ENCODE data around the gene SLC24A4.

The SLC24A4 gene

DNA sequence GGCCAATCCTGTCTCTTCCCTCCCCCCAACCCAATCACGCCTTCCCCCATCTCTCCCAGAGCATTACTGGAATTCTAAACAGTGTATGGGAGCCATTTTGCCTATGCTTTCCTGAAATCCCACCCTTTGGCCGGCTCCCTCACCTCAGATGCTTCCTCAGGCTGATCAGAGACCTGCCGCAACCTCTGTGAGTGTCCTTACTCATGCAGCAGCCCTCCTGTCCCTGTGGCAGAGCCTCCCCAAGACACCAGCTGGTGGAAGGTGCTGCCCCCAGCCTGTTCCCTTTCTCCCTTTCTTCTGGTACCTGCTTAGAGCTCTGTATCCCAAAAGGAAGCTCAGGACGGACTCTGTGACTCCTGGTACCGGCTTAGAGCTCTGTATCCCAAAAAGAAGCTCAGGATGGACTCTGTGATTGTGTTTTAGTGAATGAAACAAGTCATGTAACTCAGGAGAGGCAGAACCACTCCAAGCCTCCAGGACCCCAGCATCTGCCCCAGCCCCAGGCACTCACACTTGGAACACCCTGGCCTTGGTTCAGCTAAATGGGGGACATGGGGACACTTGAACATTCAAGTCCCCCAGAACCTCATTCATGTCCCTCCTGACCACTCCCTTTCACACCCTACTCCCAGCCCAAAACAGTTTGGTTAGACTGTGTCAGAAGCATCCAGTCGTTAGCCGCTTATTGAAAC, 161.3 kb downstream of the SLC24A4 start:
- no peak for DNase-seq

DNA sequence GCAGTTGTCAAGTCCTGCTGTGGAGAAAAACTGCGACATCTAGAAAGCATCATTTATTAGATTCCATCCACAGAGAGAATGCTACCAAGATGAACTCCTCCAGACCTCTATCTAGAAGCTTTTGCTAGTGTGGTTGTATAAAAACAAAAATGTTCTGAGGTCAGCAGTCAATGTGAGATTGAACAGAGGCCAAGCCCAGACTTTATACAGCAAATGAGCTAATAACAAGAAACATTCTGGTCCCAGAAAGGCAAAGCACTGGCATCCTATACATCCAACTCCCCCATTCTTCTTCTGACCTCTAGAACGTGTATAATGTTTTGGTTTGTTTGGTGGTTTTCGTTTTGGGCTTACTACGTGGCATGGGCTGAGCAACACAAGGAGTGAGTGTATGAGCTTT, 163.9 kb downstream of the SLC24A4 start:
- DNase-seq, result no peak

DNA sequence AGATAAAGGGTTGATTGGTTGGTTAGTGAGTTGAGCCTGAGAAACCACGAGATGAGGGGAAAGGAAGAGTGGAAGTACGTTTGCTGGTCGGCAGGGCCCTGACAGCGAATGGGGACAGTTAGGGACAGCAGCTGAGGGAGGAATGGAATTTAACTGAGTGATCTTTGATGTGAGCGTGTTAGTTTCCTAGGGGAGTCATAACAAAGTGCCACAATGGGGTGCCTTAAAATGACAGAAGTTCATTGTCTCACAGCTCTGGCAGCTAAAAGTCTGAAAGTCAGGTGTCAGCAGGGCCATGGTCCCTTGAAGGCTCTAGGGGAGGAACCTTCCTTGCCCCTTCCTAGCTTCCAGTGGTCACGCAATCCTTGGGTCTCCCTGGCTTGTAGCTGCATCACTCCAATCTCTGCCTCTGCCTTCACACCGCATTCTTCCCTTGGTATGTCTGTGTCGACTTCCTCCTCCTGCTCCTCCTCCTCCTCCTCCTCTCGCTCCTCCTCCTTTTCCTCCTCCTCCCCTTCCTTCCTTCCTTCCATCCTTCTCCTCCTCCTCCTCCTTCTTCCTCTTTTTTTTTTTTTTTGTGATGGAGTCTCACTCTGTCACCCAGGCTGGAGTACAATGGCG, 164.7 kb downstream of the SLC24A4 start:
- DNase-seq, result no peak

DNA sequence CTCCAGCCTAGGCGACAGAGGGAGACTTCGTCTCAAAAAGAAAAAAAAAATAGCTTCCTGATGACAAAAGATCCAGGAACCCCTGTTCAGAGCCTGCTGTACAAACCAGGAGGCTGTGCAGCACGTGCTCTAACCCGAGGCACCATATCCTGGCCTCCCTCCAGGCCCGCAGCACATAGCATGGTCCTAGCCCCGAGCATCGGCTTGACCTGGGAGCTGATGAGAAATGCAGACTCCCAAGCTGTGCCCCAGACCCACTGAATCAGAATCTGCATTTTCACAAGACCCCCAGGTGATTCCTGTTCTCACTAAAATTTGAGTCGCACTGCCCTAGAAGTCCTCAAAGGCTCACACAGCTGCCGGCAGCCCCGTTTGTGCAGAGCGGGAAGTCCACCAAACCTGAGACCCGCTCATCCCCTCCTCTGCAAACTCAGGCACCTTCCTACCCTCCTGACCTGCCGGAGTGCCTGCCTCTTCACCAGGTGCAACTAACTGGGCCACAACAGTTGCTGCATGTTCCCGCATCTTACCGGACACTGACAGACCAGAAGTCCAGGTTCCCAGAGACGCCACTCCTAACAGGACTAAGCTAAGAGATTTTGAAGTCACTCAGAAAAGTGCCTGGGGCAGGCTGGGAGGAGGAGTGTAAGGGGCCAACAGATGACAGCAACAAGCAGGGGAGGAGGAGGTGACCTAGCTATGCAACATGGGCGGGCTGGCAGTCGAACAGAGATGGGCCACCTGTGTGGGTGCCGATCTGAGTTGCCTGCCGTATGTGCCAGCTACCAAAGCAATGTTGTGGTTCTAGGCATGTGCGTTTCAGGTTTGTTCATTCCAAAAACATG, 166.7 kb downstream of the SLC24A4 start:
- no peak for DNase-seq

DNA sequence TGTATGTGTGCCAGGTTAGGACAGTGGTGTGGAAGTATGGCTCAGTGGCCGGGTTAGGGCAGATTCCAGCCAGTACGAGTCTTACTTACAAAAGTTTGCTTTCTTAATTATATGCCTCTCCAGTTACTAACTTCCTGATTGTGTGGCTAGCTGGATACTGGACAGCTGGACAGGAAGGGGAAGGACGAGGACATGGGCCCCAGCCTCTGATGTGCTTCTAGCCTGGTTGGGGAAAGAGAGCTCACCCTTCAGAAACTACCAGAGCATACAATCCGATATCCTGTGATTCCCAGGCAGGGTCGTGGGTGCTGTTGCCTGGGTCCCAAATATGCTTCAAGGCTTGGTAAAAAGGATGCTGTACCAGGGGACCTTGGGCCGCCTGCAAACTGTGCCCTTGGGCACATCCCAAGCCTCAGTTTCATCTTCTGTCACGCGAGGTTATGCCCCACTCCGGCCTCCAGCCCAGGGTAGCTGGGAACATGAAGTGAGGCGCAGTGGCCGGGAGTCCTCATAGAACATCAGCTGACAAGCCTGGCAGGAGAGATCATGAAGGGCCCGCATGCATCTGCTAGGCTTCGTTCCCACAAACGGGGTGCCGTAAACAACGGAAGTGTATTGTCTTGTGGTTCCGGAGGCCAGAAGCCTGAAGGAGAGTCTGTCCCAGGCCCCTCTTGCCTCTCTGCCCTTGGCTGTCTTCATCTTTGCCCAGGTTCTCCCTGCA, 167.4 kb downstream of the SLC24A4 start:
- DNase-seq, result no peak

DNA sequence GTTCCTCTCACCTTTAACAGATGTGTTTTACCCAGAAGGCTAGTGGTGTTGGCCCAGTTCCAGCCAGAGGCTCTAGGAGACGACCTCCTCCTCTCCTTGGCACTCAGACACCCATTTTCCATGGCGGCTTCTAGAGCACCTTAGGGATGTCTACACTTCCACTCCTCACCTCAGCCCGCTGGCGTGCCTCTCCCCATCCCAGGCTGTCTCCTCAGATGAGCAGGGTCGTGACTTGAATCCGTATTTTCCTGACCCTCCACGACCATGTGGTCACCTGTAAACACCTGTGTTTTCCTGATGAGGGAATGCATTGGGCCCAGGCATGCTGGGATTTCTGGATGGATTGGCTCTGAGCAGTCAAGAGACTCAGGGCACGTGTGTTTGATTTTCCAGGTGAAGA, 168.8 kb downstream of the SLC24A4 start:
- DNase-seq, result no peak

DNA sequence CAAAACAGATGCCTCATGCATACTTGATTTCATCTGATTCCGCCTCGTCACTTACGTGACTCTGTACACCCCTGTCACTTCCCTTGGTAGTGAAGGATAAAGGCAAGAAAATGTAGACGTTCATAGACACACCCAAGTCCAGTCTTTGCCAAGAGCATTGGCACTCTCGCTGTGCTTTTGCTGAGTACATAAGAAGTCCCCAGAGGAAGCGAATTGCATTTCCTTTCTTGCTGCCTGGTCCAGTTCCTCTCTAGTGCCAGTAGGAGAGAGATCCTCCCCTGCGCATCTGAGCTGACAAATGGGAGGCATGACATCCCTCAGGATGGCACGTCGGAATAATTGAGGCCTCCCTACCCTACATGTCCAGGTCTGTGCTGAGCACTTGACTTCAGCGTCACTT, 169.3 kb downstream of the SLC24A4 start:
- DNase-seq, result no peak

DNA sequence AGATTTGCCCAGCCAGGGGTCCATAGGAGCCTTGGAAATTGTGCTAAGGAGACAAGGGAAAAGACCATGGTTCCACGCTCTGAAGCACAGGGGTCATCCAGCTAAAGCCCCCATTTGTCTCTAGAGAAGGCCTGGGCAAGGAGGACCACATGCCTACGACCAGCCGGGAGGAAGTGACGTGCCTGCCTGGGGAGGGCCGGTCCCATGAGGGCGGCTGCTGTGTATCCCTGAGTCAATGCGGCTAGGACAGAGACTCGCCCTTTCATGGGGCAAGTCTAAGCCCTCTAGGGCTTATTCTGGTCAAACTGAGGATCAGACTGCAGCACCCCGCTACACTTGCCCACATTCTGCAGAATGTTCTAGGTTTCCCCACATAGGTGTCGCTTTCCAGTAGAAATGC, 170.1 kb downstream of the SLC24A4 start:
- DNase-seq, result no peak

DNA sequence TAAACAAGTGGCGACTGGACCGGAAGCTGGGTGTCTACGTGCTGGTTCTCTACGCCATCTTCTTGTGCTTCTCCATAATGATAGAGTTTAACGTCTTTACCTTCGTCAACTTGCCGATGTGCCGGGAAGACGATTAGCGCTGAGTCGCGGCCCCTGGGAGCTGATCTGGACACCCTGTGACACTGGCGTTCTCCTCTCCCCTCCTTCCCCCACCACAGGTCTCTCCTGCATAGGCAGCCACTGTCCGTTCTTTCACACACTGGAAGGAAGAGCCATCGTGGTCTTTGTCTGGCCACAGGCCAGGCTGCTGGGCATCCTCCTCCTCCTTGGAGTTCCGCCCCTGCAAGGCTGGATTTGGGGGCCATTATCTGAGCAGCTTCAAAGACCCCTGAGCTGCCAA, 170.5 kb downstream of the SLC24A4 start:
- DNase-seq, result no peak

DNA sequence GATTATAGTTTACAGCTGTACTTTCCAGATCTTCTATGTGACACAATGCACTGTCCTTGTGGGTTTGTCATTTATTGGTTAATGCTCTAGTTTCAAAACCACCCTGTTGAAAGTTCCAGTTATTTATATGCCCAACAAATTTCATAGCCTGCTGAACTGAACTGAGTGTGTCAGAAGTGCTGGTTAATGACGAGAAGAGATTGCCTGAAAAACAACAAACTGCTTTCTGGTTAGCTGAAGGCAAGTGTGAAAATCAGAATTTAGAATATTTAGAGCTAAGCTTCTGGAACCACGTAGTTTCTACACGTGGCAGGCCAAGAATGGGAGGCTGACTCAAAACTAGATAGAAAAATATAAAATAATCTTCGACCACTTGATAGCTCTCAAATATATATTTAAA, 171.5 kb downstream of the SLC24A4 start:
- DNase-seq, result no peak

DNA sequence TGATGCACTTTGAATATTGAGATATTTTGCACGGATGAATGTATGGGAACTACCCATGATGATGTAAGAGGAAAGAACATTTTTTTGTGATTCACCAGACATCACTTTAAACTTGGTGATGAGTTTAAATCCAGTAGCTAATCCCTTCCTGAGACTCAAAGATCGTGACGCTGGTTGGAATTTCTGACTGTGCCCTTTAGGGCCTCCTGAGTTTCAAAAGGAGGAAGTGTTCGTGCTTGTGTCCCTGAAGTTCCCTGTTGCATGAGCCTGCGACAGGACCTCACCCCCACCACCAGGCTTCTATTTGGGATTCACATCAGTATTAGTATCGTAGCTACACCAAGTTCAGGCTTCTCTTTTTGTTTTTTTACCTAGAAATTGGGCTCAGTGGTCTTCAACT, 172.1 kb downstream of the SLC24A4 start:
- no peak for DNase-seq

DNA sequence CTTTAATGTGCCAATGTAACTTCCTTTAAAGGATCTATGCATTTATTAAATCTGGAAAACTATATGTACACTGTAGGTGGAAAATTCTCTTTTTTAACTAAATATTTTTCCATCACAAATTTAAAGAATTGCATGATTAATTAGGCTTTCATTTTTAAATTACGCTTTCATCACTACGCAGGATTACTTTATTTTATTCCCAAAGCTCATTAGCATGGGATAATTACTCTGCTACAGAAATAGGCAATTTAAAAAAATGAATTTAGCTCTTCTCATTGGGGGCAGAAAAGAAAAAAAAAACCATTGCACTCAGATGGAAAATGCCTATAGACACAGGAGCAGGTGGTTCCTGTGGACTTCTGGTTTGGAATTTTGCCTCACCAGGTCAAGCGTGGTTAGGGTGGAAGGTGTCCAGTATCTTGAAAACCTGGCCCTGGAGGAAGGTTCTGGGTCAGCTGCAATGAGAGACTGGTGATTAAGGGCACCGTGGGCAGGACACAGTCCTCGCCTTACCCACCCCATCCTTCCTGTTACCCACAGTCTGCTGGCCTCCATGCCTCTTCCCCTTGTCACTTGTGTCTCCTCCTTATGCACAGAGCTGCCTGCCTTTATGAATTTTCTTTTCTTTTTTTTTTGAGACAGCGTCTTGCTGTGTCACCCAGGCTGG, 173.4 kb downstream of the SLC24A4 start:
- no peak for DNase-seq

DNA sequence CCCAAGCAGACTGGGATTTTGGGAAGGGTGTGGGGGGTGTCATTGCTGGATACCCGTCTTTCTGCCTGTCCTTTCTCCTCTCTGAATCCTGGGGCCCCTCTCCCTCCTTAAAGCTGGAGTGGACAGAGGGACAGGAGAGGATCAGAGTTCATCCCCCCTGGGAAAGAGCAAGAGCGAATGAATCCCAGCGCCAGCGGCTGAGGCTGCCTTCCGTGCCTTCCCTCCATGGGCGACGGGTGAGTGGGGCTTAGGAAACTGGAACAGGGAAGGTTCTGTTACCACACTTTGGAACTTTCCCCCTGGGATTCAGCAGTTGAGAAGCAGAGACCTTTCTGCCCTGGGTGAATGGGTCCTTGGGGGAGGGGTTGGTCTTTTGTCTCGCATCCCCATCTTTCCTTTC, 174.4 kb downstream of the SLC24A4 start:
- no peak for DNase-seq

DNA sequence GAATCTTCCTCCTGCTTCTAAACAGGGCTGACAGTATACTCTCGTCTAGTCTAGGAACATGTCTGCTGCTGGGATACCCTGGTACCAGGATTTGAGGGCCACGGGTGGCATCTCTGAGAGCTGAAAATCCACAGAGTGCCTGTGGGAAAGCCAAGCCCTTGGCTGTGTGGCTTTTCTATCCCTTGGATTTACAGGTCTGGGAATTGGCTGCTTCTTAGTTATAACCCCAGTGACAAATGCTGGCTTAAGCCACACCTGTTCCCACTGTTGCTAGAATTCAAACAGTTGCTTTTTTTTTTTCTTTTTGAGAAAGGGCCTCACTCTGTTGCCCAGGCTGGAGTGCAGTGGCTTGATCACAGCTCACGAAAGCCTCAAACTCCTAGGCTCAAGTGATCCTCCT, 176.3 kb downstream of the SLC24A4 start:
- no peak for DNase-seq

DNA sequence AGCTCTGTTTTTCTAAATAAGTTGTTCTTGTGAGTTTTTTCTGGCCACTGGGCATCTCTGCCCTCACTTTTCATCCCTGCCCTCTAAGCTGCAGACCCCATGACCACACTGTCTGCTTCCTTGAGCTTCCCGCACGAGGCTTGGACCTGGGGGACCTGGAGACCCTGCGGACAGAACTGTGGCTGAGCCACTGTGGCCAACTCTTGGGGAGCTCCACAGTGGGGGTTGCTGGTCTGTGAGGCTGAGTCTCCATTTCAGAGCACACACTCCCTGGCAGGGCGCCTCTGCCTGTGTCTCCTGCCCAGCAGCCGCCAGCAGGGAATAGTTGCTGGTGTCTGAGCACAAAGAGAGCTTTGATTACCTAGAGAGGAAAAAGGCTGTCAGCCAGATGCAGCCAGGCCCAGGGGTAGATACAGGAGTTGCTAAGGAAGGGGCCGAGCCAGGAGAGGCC, 177.6 kb downstream of the SLC24A4 start:
- DNase-seq, result no peak

DNA sequence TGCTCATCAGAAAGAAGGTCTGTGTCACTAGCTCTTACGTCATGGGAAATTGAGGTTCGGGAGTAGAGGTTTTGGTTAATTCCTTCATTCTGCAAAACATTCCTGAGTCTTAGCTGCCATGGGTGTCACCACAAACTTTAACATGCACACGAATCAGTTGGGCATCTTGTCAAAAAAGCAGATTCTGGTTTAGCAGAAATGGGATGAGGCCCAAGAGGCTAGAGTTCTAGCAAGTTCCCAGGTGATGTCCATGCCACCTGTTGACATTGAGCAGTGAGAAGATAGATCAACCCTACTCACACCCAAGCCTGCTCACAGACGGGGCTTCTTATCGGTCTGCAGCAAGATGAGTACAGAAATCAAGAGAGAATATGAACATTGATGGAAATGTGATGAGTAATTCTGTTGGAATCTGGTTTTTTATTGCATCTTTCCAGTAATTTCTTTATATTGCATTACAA, 179.0 kb downstream of the SLC24A4 start:
- DNase-seq, result no peak

DNA sequence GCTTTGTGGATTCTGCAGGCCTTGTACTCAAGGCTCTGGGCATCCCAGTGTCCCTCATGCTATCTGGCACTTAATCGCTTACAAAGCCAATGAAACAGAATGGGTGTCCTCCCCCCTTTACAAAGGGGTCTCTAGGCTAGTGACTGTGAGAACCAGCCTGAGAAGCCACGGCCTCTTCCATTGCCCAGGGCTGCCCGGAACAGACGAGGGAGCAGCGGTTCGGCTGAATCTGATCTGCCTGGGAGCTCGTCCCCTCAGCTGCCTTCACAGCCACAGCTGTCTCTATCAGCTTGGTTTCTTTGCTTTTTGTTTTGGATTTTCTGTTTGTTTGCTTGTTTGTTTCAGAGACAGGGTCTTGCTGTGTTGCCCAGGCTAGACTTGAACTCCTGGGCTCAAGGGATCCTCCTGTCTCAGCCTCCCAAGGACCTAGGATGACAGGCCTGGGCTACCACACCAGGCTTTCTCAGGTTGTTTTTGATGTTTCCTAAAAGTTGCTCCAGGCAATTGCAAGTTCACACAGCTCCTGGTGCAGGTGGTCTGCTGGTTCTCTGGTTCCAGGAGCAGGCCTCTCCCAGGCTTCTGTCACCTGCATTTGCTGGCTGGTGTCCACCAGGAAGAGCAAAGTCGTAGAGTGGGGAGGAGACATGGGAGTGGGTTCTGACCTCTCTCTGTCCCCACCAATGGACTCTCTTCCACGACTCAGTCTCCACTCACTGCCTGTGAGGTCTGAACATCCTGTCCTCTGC, 179.7 kb downstream of the SLC24A4 start:
- no peak for DNase-seq

DNA sequence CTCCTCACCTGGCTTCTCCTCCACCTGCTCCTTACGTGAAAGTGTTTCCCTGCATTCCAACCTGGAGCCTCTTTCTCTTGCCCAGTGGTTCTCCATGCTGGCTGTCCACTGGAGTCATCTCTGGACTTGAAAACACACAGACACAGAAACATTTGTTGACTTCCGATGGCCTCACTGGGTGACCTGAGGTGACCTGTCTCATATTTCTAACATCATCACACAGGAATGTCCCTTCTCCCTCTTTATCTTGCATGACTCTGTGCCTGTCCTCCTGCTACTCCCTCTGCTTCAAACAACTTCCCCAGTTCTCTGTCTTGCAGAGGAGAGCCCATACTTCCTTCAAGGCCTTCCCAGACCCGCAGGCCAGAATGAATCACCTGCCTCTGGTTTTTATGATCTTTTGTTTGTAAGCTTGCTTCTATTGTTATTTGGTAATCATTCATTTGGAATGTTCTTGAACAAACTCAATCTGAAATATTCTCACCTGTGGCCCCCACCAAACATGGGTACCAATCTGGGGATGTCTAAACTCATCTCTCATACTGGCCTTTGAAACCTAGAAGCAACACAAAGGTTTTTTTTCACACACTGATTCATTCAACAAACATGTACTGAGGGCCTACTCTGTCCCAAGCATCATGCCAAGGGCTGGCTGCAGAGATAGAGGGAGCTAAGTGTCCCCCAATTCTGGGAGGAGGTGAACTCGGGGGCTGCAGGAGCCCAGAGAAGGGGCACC, 181.0 kb downstream of the SLC24A4 start:
- DNase-seq, result no peak

DNA sequence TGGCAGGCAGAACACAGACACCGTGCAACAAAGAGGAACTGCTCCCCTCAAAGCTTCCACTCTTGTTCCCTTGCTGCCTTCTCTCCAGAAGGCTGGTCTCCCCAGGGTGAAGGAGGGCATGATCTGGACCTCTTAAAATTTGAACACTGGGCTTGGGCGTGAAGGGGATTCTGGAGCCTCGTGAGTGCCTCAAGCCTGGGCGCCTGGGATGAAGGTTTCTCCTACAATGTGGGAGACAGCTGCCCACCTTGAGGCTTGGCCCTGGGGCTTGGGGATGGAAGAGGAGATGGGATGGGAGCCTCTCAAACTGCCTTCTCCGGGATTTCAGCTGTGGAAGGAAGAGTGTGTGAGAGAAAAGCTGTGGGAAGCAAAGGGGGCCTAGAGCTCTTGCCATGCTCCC, 182.9 kb downstream of the SLC24A4 start:
- DNase-seq, result no peak

DNA sequence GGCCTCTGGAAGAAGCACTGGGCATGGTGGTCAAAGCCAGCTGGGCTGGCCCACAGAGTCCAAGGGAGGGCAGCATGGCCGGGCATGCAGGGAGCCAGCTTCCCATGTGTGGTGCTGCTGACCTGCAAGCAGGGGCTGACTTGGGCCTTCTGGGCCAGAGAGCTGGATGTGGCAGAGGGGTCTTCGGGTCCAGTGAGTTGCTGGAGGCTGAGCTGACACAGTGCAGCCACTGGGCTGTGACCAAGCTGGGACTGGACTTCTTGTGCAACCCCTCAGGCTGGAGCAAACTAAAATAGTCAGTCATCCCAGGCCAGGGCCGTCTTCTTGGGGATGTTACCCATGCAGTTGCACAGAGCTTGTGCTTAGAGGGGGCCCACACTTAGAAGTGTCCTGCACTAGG, 183.3 kb downstream of the SLC24A4 start:
- DNase-seq, result no peak

DNA sequence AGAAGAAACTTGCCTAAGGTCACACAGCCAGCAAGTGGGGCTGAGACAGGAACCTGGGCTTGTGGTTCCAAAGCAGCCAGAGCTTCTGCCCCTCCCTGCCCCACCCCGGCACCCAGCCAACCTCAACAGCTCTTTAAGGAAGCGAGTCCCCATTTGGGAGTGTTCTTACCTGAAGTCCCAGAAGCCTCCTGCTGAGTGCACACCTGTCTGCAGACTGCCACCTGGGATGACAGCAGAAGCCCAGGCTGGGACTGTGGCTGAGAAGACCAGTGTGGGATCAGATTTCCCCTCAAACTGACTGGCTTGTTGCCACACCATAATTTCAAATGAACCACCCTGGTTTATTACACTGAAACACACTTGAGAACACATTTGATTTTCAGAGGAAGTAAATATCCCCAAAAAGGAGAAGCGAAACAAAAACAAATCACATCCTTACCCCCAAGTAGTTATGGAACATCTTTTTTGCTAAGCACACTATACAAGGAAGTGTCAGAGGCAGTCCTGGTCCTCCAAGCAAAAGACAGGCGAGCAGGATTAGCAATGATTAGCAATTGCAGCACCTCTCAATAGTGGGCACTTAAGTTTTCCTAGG, 184.3 kb downstream of the SLC24A4 start:
- peak in 1 of 6 experiments; percentile 15 for DNase-seq
